A549 (cell line): ENCODE measurements around the gene HLCS. TPM values are rescaled to one million over a fixed set of nuclear protein-coding genes. Genes with fewer than 3 reads are reported as not detected.

ENCODE experiments used
- ATAC-seq, 2 experiments: fragments of 200-7000 bp in 1 of 2; fragments of >200 bp in 1 of 2; cut with Nextera tagmentation in 1 of 2; cut with Tn5 transposase in 1 of 2; 3 replicates each; pipeline versions ENCODE4 v1.8.0 to v1.9.1; 2018 to 2020; ENCODE audit warnings: mild to moderate bottlenecking in 1 of 2, moderate library complexity in 1 of 2
- CTCF ChIA-PET: fragments of 300-600 bp; sonication (Branson Sonifier 250); formaldehyde crosslinking; extraction: SDS; loops from one replicate; lab custom pipeline; 2021; ENCODE audit warnings: antibody characterized with exemption, inconsistent platforms; lab: Yijun Ruan, JAX
- POLR2A ChIA-PET: fragments of 350-600 bp; formaldehyde crosslinking; extraction: SDS; loops from one replicate; lab custom pipeline; 2021; ENCODE audit warnings: antibody characterized with exemption, inconsistent platforms; lab: Yijun Ruan, JAX
- DNase-seq, 2 experiments: peaks; one replicate each; pipeline versions ENCODE4 v3.0.0 to v3.0.0-alpha.2; 2011 to 2016; ENCODE audit warnings: low read depth in 1 of 2, low spot score in 1 of 2
- FAIRE-seq: peaks from 2 replicates; lab custom pipeline; 2011; peaks lifted over from hg19 to GRCh38; lab: Jason Lieb, UNC
- H3K27ac ChIP-seq, 2 experiments: fragments of >200 bp; sonication (Bioruptor Twin); formaldehyde crosslinking; 3 replicates each; pipeline ENCODE4 v1.5.1; 2016 to 2017
- H3K4me1 ChIP-seq: fragments of >200 bp; sonication (Bioruptor Twin); formaldehyde crosslinking; 3 replicates; pipeline ENCODE4 v1.6.1; 2016
- H3K4me2 ChIP-seq: fragments of >200 bp; sonication (Bioruptor Twin); formaldehyde crosslinking; 3 replicates; pipeline ENCODE4 v1.6.1; 2016
- H3K4me3 ChIP-seq: fragments of >200 bp; sonication (Bioruptor Twin); formaldehyde crosslinking; 3 replicates; pipeline ENCODE4 v1.5.1; 2016
- H3K9me3 ChIP-seq: fragments of >200 bp; sonication (Bioruptor Twin); formaldehyde crosslinking; 3 replicates; pipeline ENCODE4 v1.6.1; 2016
- CBX2 ChIP-seq: fragments of 200-600 bp; sonication (generic); IDR thresholded peaks from 2 replicates; pipeline ENCODE4 v1.6.1; 2016; ENCODE audit warnings: low read depth, mild to moderate bottlenecking, borderline replicate concordance
- CBX8 ChIP-seq: fragments of 200-600 bp; sonication (generic); IDR thresholded peaks from 2 replicates; pipeline ENCODE4 v1.6.1; 2016
- EP300 ChIP-seq, 2 experiments: fragments of >200 bp; sonication (Bioruptor Twin); formaldehyde crosslinking; IDR thresholded peaks; 2 replicates in 1 of 2; 3 replicates in 1 of 2; pipeline ENCODE4 v1.6.1; 2016 to 2017
- FOSB ChIP-seq: fragments of 250-450 bp; sonication (Bioruptor Pico); IDR thresholded peaks from 2 replicates; pipeline ENCODE4 v1.5.0; 2020; ENCODE audit warnings: mild to moderate bottlenecking, moderate library complexity
- FOSL2 ChIP-seq, 2 experiments: fragments of 450-650 bp in 1 of 2; fragments of >200 bp in 1 of 2; sonication (Bioruptor Twin) in 1 of 2; formaldehyde crosslinking; IDR thresholded peaks; 2 replicates each; pipeline versions ENCODE4 v1.5.0 to v1.6.1; 2016 to 2020; ENCODE audit warnings: mild to moderate bottlenecking in 1 of 2, moderate library complexity in 1 of 2
- FOXS1 ChIP-seq: fragments of 250-450 bp; sonication (Bioruptor Pico); IDR thresholded peaks from 2 replicates; pipeline ENCODE4 v1.5.0; 2020; ENCODE audit warnings: mild to moderate bottlenecking, moderate library complexity
- GATA3 ChIP-seq: IDR thresholded peaks from 2 replicates; pipeline ENCODE4 v1.6.1; 2012; ENCODE audit warnings: borderline replicate concordance
- HES2 ChIP-seq: fragments of >200 bp; sonication (Bioruptor Twin); formaldehyde crosslinking; IDR thresholded peaks from 2 replicates; pipeline ENCODE4 v1.6.1; 2016
- HOXB5 ChIP-seq: fragments of 250-450 bp; sonication (Bioruptor Pico); IDR thresholded peaks from 2 replicates; pipeline ENCODE4 v1.5.0; 2020; ENCODE audit warnings: mild to moderate bottlenecking, moderate library complexity
- JUN ChIP-seq, 2 experiments: fragments of >200 bp; sonication (Bioruptor Twin); formaldehyde crosslinking; IDR thresholded peaks; 2 replicates in 1 of 2; 3 replicates in 1 of 2; pipeline ENCODE4 v1.6.1; 2016 to 2017
- JUNB ChIP-seq: fragments of >200 bp; sonication (Bioruptor Twin); formaldehyde crosslinking; IDR thresholded peaks from 2 replicates; pipeline ENCODE4 v1.6.1; 2016
- KDM1A ChIP-seq: fragments of 200-600 bp; sonication (generic); IDR thresholded peaks from 2 replicates; pipeline ENCODE4 v1.6.1; 2016; ENCODE audit warnings: low read depth, mild to moderate bottlenecking
- KDM5A ChIP-seq: fragments of 200-600 bp; sonication (generic); IDR thresholded peaks from 2 replicates; pipeline ENCODE4 v1.6.1; 2016; ENCODE audit warnings: antibody characterized with exemption, mild to moderate bottlenecking
- MAFK ChIP-seq: fragments of 450-650 bp; IDR thresholded peaks from 2 replicates; pipeline ENCODE4 v1.6.1; 2014; ENCODE audit not compliant: partially characterized antibody
- MAX ChIP-seq: IDR thresholded peaks from 2 replicates; pipeline ENCODE4 v1.6.1; 2012
- MAZ ChIP-seq: fragments of 150-350 bp; IDR thresholded peaks from 2 replicates; pipeline ENCODE4 v1.6.1; 2014; ENCODE audit warnings: antibody characterized with exemption, low read depth, low read length, borderline replicate concordance
- NFE2L2 ChIP-seq: fragments of 150-350 bp; conservative IDR thresholded peaks from 2 replicates; pipeline ENCODE4 v1.6.1; 2014; ENCODE audit warnings: low read length
- PHF8 ChIP-seq: fragments of 200-600 bp; sonication (generic); IDR thresholded peaks from 2 replicates; pipeline ENCODE4 v1.6.1; 2016; ENCODE audit warnings: low read depth, mild to moderate bottlenecking, antibody characterized with exemption, moderate library complexity, borderline replicate concordance
- RAD21 ChIP-seq, 2 experiments: fragments of >200 bp in 1 of 2; sonication (Bioruptor Twin) in 1 of 2; formaldehyde crosslinking in 1 of 2; IDR thresholded peaks in 1 of 2; conservative IDR thresholded peaks in 1 of 2; 2 replicates in 1 of 2; 3 replicates in 1 of 2; pipeline ENCODE4 v1.6.1; 2012 to 2018; ENCODE audit warnings: inconsistent platforms in 1 of 2
- RCOR1 ChIP-seq: fragments of 150-350 bp; IDR thresholded peaks from 2 replicates; pipeline ENCODE4 v1.6.1; 2014; ENCODE audit warnings: antibody characterized with exemption, low read length, low read depth
- RNF2 ChIP-seq: fragments of 200-600 bp; sonication (generic); IDR thresholded peaks from 2 replicates; pipeline ENCODE4 v1.6.1; 2016; ENCODE audit warnings: low read depth, mild to moderate bottlenecking, antibody characterized with exemption, moderate library complexity, borderline replicate concordance
- TP53 ChIP-seq: fragments of 250-450 bp; sonication (Bioruptor Pico); IDR thresholded peaks from 2 replicates; pipeline ENCODE4 v1.5.0; 2021; ENCODE audit warnings: mild to moderate bottlenecking, moderate library complexity
- ZFP36 ChIP-seq: fragments of 450-650 bp; IDR thresholded peaks from 2 replicates; pipeline ENCODE4 v1.6.1; 2014; ENCODE audit warnings: borderline replicate concordance; ENCODE audit not compliant: partially characterized antibody
- ZNF302 ChIP-seq: fragments of 250-450 bp; sonication (Bioruptor Pico); IDR thresholded peaks from 2 replicates; pipeline ENCODE4 v1.9.0; 2021; ENCODE audit warnings: inconsistent platforms, mild to moderate bottlenecking, moderate library complexity
- WGBS: methylation state at CpG from one replicate; pipeline ENCODE4 v1.1.6; 2017; ENCODE audit errors: missing lambda C conversion rate; 5-methylcytosine and 5-hydroxymethylcytosine counted together
- polyA plus RNA-seq, 4 experiments: library from polyadenylated mRNA; depleted of rRNA in 3 of 4; stranded (reverse); fragments of >200 nt; fragmentation: RNase III in 1 of 4; extraction: RNeasy Plus Mini Kit Qiagen cat#74134 plus additional on column Dnase treatment in 1 of 4; gene quantifications; 2 replicates in 3 of 4; 3 replicates in 1 of 4; pipeline ENCODE4 v1.2.3, GENCODE V29; 2011 to 2017
- TF ChIP-seq, protein P1 (sequence below): fragments of 250-450 bp; sonication (Bioruptor Pico); IDR thresholded peaks from 2 replicates; pipeline ENCODE4 v1.5.0; 2020; ENCODE audit warnings: low read depth, mild to moderate bottlenecking, moderate library complexity
- TF ChIP-seq, protein P2 (sequence below): fragments of 150-350 bp; IDR thresholded peaks from 2 replicates; pipeline ENCODE4 v1.6.1; 2014; ENCODE audit warnings: low read depth, mild to moderate bottlenecking, low read length
- TF ChIP-seq, protein P3 (sequence below): fragments of 200-600 bp; sonication (generic); IDR thresholded peaks from 2 replicates; pipeline ENCODE4 v1.6.1; 2016; ENCODE audit warnings: antibody characterized with exemption, mild to moderate bottlenecking, moderate library complexity

HLCS gene
- polyA plus RNA-seq, 2 of the 4 experiments (the other 2 are of a cell fraction): 8.4 to 24.3 TPM

DNA sequence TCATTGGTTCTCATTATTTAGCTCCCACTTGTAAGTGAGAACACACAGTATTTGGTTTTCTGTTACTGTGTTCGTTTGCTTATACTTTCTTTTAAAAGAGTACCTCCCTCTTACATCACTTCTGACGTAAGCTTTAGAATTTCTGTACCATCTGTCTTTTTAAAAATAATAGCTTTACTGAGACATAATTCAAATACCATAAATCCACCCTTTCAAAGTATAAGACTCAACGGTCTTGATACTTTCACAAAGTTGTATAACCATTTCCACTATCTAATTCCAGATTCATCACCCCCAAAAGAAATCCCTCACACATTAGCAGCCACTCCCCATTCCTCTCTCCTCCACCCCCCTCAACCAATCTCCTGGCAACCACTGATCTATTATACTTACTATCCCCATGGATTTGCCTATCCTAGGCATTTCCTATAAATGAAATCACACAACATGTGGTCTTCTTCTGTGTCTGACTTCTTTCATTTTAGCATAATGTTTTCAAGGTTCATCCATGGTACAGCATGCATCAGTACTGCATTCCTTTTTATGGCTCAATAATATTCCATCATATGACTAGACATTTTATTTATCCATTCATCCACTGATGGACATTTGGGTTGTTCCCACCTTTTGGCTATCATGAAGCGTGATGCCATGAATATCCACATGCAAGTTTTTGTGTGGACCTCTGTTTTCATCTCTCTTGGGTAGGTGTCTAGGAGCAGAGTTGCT, 104.7 kb downstream of the HLCS start:
- FAIRE-seq (no peak), DNase-seq (no peak), ATAC-seq (no peak)
- Histone ChIP-seq H3K9me3 (no peaks in the 10 kb centered on the region), H3K4me3 (no peak overlapping the region), H3K27ac (peak overlapping the region; percentile 78 to 84), H3K4me1 (peaks cover 69% of the 10 kb centered on the region), H3K4me2 (peak overlapping the region; percentile 71)
- ChIA-PET POLR2A (no interaction called here), CTCF (interaction anchor here (0.8 kb wide), 1 partner anchor 11 kb away, joined by 4 read pairs; no protein-coding TSS in a partner anchor)
- TF ChIP-seq ZNF302: no peak
- TF ChIP-seq FOXS1 (CRISPR knock-in tag): no peak
- no peak for TF ChIP-seq MAX
- no peak for TF ChIP-seq FOSL2 (IDR thresholded peaks at IDR 0.05)
- no peak for TF ChIP-seq FOSL2 (CRISPR knock-in tag; IDR thresholded peaks at IDR 0.05)
- TF ChIP-seq PHF8: no peak
- TF ChIP-seq KDM5A: no peak
- TF ChIP-seq CBX8: no peak
- TF ChIP-seq, protein P1, sequence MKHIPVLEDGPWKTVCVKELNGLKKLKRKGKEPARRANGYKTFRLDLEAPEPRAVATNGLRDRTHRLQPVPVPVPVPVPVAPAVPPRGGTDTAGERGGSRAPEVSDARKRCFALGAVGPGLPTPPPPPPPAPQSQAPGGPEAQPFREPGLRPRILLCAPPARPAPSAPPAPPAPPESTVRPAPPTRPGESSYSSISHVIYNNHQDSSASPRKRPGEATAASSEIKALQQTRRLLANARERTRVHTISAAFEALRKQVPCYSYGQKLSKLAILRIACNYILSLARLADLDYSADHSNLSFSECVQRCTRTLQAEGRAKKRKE (CRISPR knock-in tag): no peak
- TF ChIP-seq MAZ: no peak
- TF ChIP-seq RNF2: no peak
- TF ChIP-seq HES2: no peak
- no peak for TF ChIP-seq EP300 (IDR thresholded peaks at IDR 0.05)
- 55% methylated on average over 4 of the region's 4 CpGs for WGBS

- Histone ChIP-seq H3K4me3 (no peak overlapping the region), H3K4me1 (peaks cover 61% of the 10 kb centered on the region), H3K4me2 (peak overlapping the region; percentile 71), H3K9me3 (no peaks in the 10 kb centered on the region), H3K27ac (peak overlapping the region; percentile 78 to 84)
- POLR2A ChIA-PET: interaction anchor here (1.2 to 1.8 kb wide), 3 partner anchors 12 to 431 kb away, joined by 4 to 9 read pairs (median 6); no protein-coding TSS in a partner anchor
- DNase-seq: peak in 1 of 2 experiments; percentile 72
- CTCF ChIA-PET: interaction anchor here (0.8 to 2.3 kb wide), 3 partner anchors 12 to 67 kb away, joined by 4 to 5 read pairs (median 5); no protein-coding TSS in a partner anchor
- ATAC-seq: peak; percentile 57 to 78; a peak in 5 of 6 replicates
- 21% methylated on average over 8 of the region's 8 CpGs for WGBS
- FAIRE-seq: no peak
- TF ChIP-seq KDM1A (no peak), GATA3 (no peak), RAD21 (conservative IDR thresholded peaks at IDR 0.05 in 1 of 2, IDR thresholded peaks at IDR 0.05 in 1 of 2) (no peak), CBX8 (no peak), ZFP36 (no peak), FOSL2 (IDR thresholded peaks at IDR 0.05) (no peak), FOSL2 (CRISPR knock-in tag; IDR thresholded peaks at IDR 0.05) (peak; percentile 49), JUN (IDR thresholded peaks at IDR 0.05) (no peak), FOSB (CRISPR knock-in tag) (peak; percentile 48; the same call in 1 of the 2 replicates), KDM5A (no peak), RCOR1 (no peak), HOXB5 (CRISPR knock-in tag) (0 out of 2 replicates have a peak, but pooled peaks have one; percentile 10), MAFK (no peak), JUNB (no peak), TP53 (CRISPR knock-in tag) (no peak), NFE2L2 (no peak), CBX2 (no peak), EP300 (IDR thresholded peaks at IDR 0.05) (peak in 1 of 2 experiments; percentile 32; a peak in 1 of 5 replicates)
- TF ChIP-seq, protein P2, sequence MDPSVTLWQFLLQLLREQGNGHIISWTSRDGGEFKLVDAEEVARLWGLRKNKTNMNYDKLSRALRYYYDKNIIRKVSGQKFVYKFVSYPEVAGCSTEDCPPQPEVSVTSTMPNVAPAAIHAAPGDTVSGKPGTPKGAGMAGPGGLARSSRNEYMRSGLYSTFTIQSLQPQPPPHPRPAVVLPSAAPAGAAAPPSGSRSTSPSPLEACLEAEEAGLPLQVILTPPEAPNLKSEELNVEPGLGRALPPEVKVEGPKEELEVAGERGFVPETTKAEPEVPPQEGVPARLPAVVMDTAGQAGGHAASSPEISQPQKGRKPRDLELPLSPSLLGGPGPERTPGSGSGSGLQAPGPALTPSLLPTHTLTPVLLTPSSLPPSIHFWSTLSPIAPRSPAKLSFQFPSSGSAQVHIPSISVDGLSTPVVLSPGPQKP: no peak
- TF ChIP-seq, protein P1 (CRISPR knock-in tag): no peak
- TF ChIP-seq, protein P3, sequence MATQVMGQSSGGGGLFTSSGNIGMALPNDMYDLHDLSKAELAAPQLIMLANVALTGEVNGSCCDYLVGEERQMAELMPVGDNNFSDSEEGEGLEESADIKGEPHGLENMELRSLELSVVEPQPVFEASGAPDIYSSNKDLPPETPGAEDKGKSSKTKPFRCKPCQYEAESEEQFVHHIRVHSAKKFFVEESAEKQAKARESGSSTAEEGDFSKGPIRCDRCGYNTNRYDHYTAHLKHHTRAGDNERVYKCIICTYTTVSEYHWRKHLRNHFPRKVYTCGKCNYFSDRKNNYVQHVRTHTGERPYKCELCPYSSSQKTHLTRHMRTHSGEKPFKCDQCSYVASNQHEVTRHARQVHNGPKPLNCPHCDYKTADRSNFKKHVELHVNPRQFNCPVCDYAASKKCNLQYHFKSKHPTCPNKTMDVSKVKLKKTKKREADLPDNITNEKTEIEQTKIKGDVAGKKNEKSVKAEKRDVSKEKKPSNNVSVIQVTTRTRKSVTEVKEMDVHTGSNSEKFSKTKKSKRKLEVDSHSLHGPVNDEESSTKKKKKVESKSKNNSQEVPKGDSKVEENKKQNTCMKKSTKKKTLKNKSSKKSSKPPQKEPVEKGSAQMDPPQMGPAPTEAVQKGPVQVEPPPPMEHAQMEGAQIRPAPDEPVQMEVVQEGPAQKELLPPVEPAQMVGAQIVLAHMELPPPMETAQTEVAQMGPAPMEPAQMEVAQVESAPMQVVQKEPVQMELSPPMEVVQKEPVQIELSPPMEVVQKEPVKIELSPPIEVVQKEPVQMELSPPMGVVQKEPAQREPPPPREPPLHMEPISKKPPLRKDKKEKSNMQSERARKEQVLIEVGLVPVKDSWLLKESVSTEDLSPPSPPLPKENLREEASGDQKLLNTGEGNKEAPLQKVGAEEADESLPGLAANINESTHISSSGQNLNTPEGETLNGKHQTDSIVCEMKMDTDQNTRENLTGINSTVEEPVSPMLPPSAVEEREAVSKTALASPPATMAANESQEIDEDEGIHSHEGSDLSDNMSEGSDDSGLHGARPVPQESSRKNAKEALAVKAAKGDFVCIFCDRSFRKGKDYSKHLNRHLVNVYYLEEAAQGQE: no peak
Observed at GRCh38 chr21:36860736-36861594, 105.5 kb downstream of the HLCS start.
